ENCODE results near the gene KLC1.

DNA sequence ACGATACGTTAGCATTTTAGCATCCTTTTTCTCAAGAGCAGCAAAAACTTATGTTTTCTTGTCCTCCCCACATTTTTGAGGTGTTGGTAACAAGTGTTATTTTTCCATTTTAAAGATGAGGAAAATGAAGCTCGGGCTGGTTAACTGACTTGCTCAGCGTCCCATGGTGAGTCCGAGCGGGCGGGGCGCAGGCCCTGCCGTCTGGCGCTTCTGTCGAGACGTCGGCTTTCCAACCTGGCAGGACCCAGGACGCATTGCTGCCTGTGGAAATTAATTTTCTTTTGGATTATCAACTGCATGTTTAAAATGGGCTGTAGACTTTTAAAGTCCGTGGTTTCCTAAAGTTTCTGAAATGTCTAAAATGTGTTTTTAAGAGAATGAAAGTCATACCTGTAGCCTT, 55.9 kb downstream of the KLC1 start:
- TF ChIP-seq POLR2A (IDR thresholded peaks at IDR 0.05): no peak
- no peak for TF ChIP-seq CTCF (IDR thresholded peaks at IDR 0.05)
